HG03354 (cell line): ENCODE measurements around the gene APIP.
A peak's percentile ranks its signal among the peaks of the same experiment; 100 is the strongest.

ENCODE experiments used
- ATAC-seq: cut with Tn5 transposase; IDR thresholded peaks from one replicate; pipeline ENCODE4 v1.9.1; 2021; ENCODE audit warnings: mild to moderate bottlenecking; ENCODE audit not compliant: unreplicated experiment, poor library complexity, severe bottlenecking

The APIP gene

GRCh38 chr11:34850334-34850733, 65.8 kb downstream of the APIP start:
- no peak for ATAC-seq

DNA sequence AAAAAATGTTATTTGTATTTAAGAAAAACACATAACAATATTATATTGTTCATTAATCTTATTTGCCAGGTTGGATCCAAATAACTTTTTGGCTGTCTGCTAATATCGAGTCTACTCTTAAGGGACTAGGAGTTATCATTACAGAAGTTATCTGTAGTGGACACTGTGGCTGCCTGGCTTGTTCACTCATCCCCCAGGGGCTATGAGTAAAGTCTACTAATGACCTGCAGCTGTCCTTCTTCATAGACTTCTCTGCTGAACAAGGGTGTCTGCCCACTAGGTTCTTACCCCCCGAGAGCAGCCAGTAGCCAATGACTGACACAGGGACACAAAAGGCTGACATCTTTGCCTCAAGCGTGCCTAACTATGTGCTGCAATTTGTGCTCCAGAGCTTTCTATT, 69.7 kb downstream of the APIP start:
- ATAC-seq = no peak

GRCh38 chr11:34844463-34845112, 71.6 kb downstream of the APIP start:
- no peak for ATAC-seq

- no peak for ATAC-seq
These were observed 72.9 kb downstream of the APIP start for GRCh38 chr11:34843271-34843670.

DNA sequence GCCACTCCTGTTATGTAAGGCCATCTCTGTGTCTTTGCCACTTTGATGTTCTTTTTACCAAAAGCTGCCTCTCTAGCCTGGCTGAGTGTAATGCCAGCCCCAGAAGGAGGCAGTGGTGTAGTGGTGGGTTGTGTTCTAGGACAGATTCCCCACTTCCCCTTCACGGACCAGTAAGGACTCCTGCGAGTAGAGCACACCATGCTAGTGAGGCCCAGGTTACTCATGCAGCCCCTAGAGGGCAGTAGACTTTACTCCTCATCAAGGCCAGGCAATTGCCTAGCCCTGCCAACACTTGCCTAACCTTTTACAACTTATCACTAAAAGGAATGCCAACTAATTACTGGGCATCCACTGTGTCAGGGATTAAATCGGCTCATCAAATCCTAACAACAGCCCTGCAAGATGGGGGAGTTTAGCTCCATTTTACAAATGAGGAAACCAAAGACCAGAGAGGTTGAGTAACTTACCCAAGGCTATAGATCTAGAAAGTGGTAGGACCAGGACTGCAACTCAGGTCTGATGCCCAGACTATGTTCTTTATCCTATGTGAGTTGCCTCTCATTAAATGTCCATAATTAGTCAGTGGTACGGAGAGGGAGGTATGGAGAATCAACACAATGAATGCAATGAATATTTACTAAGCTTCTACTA, 75.3 kb downstream of the APIP start:
- ATAC-seq = peak; percentile 86

GRCh38 chr11:34839969-34840368, 76.2 kb downstream of the APIP start:
- no peak for ATAC-seq

GRCh38 chr11:34836958-34837856, 79.0 kb downstream of the APIP start:
- ATAC-seq = no peak

- no peak for ATAC-seq
These were observed 82.6 kb downstream of the APIP start for GRCh38 chr11:34833602-34834001.
